HAP-1 (cell line): Measurements from ENCODE around the gene MCAM.

Experiments used
- DNase-seq, 2 experiments: peaks; one replicate each; pipeline ENCODE4 v3.0.0-alpha.2; 2016 to 2020; ENCODE audit warnings: low spot score in 2 of 2
- H3K27me3 ChIP-seq: fragments of 250-450 bp; sonication (Bioruptor Pico); 2 replicates; pipeline ENCODE4 v1.5.1; 2020; ENCODE audit warnings: low read depth, mild to moderate bottlenecking, moderate library complexity
- H3K36me3 ChIP-seq: fragments of 250-450 bp; sonication (Bioruptor Pico); replicated peaks from 2 replicates; pipeline ENCODE4 v1.5.1; 2020; ENCODE audit warnings: mild to moderate bottlenecking
- H3K4me1 ChIP-seq: fragments of 250-450 bp; sonication (Bioruptor Pico); 2 replicates; pipeline ENCODE4 v1.5.1; 2020; ENCODE audit warnings: mild to moderate bottlenecking
- H3K4me3 ChIP-seq: fragments of 250-450 bp; sonication (Bioruptor Pico); 2 replicates; pipeline ENCODE4 v1.5.1; 2020; ENCODE audit warnings: mild to moderate bottlenecking, moderate library complexity
- H3K9me3 ChIP-seq: fragments of 250-450 bp; sonication (Bioruptor Pico); 2 replicates; pipeline ENCODE4 v1.5.1; 2020; ENCODE audit warnings: mild to moderate bottlenecking, moderate library complexity
- in situ Hi-C: fragments of 300-500 bp; cut with MboI; formaldehyde crosslinking; loops from 3 replicates; pipeline ENCODE4 v1.14.3; 2020; ENCODE audit warnings: low sequenced_read_pairs, inconsistent platforms, mixed read lengths

The MCAM gene

GRCh38 chr11:119329320-119329719 lies 12.4 kb upstream of the MCAM start:
- H3K36me3 ChIP-seq, result no peaks in the 10 kb centered on the region
- H3K9me3 ChIP-seq, result no peaks in the 10 kb centered on the region
- H3K27me3 ChIP-seq, result no peaks in the 10 kb centered on the region
- DNase-seq, result no peak
- in situ Hi-C loops, result loop anchor here (10.0 kb wide), 1 partner anchor 55 kb away; the partner anchor contains the start of gene USP2
- peaks cover 23% of the 10 kb centered on the region for H3K4me1 ChIP-seq
- no peak overlapping the region for H3K4me3 ChIP-seq

DNA sequence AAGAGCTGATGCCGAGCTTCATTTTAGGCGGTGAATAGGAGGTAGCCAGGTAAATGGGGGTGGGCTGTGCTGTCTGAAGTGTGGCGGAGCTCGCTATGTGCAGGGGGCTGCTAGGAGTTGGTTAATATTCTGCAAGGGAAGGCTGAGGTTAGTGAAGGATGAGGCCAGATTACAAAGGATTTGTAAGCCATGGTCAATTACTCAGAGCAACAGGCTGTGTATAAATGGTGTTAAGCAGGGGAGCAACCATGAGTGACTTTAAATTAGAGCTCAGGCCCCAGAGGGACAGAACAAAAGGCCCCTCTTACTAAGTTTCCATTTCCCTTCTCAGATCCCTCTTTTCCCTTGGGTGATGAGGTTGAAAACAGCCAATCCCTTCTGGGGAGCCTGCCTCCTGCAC lies 7.3 kb upstream of the MCAM start:
- H3K9me3 ChIP-seq, result no peaks in the 10 kb centered on the region
- peaks cover 24% of the 10 kb centered on the region for H3K4me1 ChIP-seq
- in situ Hi-C loops, result loop anchor here (10.0 kb wide), 1 partner anchor 61 kb away; the partner anchor contains the start of gene USP2
- no peak for DNase-seq
- H3K36me3 ChIP-seq, result no peaks in the 10 kb centered on the region
- H3K4me3 ChIP-seq, result no peak overlapping the region
- no peaks in the 10 kb centered on the region for H3K27me3 ChIP-seq

- in situ Hi-C loops, result loop anchor here (10.0 kb wide), 1 partner anchor 61 kb away; the partner anchor contains the start of gene USP2
- Histone ChIP-seq H3K4me3 (no peak overlapping the region), H3K9me3 (no peaks in the 10 kb centered on the region), H3K27me3 (no peaks in the 10 kb centered on the region), H3K4me1 (peaks cover 30% of the 10 kb centered on the region), H3K36me3 (no peaks in the 10 kb centered on the region)
- DNase-seq, result peak; percentile 56 to 93
These were observed 6.7 kb upstream of the MCAM start for GRCh38 chr11:119323532-119324033.

DNA sequence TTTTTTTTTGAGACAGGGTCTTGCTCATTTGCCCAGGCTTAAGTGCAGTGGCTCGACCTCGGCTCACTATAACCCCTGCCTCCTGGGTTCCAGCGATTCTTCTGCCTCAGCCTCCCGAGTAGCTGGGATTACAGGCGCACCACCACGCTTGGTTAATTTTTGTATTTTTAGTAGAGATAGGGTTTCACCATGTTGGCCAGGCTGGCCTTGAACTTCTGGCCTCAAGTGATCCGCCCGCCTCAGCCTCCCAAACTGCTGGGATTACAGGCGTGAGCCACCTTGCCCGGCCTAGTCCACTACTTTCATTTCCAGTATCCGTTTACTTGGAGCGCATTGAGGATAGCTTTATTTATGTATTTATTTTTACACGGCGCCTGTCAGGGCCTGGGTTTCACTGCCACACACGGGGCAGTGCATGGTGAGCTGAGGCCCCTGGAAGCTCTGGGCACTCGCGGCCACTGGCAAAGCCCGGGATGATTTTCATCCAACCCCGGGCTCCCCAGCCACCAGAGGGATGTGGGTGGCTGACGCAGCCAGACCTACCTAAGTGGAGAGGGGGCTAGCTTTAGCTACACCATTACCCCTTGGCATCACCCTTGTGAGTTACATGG lies 6.1 kb upstream of the MCAM start:
- Histone ChIP-seq H3K36me3 (no peaks in the 10 kb centered on the region), H3K4me1 (peaks cover 32% of the 10 kb centered on the region), H3K27me3 (no peaks in the 10 kb centered on the region), H3K9me3 (no peaks in the 10 kb centered on the region), H3K4me3 (no peak overlapping the region)
- no peak for DNase-seq
- in situ Hi-C loops, result loop anchor here (10.0 kb wide), 1 partner anchor 62 kb away; the partner anchor contains the start of gene USP2

GRCh38 chr11:119322360-119322739 lies 5.4 kb upstream of the MCAM start:
- DNase-seq, result no peak
- no peak overlapping the region for H3K4me3 ChIP-seq
- H3K36me3 ChIP-seq, result no peaks in the 10 kb centered on the region
- H3K9me3 ChIP-seq, result no peaks in the 10 kb centered on the region
- no peaks in the 10 kb centered on the region for H3K27me3 ChIP-seq
- peaks cover 34% of the 10 kb centered on the region for H3K4me1 ChIP-seq
- in situ Hi-C loops, result loop anchor here (10.0 kb wide), 1 partner anchor 62 kb away; the partner anchor contains the start of gene USP2

DNA sequence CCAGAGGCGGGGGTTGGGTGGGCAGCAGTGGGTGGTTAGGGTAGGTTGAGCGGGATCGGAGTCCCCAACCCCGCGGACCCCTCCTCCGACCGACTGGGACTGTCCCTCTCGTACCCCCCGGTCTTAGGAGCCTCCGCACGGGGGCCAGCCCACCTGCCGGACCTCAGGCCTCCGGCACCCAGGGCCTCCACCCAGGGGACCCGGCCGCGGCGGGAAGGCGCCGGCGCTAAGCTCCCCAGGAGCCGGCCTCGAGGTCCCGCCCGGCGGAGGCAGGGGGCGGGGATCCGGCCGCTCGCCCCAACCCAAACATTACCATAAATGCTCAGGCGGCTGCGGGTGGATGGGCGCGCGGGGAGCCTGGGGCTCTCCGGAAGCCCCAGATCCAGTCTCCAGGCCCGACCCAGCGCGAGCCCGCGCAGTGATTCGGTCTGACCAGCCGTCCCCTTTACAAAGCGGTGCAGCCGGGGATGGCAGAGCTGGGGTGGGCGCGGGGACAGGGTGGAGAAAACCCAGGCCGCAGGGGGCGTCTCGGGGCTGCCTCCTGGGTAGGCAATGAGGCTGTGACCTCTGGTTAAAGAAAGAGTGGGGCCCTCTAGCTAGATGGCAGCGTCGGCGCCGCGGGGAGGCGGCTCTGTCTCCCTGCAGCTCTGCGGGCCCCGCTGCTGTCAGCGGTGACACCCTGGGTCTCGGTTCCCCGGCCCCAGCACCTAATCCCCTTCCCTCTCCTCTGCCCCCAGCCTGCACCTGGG lies 4.0 kb upstream of the MCAM start:
- peak; percentile 54 to 80 for DNase-seq
- peaks cover 37% of the 10 kb centered on the region for H3K4me1 ChIP-seq

DNA sequence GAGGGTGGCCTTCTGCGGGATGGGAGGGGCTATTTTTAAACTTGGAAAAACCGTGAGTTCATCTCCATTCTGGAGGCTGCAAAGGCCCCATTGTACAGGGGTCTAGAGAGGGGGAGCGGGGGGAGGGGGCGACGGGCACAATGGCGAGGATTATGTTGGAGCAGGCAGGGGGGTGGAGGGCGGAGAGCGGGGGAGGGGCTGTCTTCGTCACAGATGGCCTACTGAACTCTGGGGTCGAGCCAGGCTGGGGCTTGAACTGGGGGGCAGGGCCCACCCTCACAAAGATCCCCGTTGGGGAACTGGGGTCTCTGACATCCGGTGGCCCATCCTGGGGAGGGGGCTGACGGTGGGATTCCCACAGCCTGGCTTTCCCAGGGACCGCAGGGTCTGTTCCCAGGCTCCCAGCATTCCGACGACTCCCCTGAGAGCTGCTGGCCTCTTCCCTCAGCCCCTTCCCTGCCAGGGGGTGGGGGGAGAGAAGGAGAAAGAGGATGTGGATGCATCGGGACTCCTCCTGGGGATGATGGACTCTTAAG lies 3.4 kb upstream of the MCAM start:
- Histone ChIP-seq H3K36me3 (no peaks in the 10 kb centered on the region; the same call in 1 of the 2 replicates), H3K4me1 (peaks cover 41% of the 10 kb centered on the region), H3K4me3 (peak overlapping the region; percentile 29), H3K9me3 (no peaks in the 10 kb centered on the region), H3K27me3 (no peaks in the 10 kb centered on the region)
- DNase-seq, result peak; percentile 23 to 77
- in situ Hi-C loops, result loop anchor here (10.0 kb wide), 1 partner anchor 64 kb away; the partner anchor contains the start of gene USP2

More for the DNA sequence above, 4.0 kb upstream of the MCAM start:
- in situ Hi-C loops, result loop anchor here (10.0 kb wide), 1 partner anchor 64 kb away; the partner anchor contains the start of gene USP2
- H3K9me3 ChIP-seq, result no peaks in the 10 kb centered on the region
- H3K36me3 ChIP-seq, result no peaks in the 10 kb centered on the region; the same call in 1 of the 2 replicates
- no peaks in the 10 kb centered on the region for H3K27me3 ChIP-seq
- peak overlapping the region; percentile 29 for H3K4me3 ChIP-seq

DNA sequence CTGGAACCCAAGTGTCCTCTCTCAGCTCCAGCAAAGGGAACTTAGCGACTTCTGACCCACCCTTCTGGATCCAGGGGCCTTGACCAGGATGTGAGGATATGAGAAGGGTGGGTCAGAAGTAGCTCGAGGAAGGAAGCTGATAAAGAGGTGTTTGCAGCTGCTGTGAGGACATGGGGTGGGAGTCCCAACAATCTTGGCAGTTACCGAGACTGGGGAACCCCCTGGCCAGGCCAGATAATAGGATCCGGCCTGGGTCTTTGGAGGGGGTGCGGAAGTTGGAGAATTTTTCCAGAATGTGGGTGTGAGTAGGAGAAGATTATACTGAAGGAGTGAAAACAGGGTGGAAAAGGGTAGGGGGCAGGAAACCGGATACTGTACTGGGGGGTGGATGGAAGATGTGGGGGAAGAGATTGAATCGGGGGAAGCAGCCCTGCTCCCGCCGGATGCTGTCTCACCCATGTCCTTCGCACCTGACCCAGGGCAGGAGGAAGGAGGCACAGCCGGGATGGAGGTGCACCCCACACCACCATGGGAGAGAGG lies 2.8 kb upstream of the MCAM start:
- H3K27me3 ChIP-seq, result no peaks in the 10 kb centered on the region

DNA sequence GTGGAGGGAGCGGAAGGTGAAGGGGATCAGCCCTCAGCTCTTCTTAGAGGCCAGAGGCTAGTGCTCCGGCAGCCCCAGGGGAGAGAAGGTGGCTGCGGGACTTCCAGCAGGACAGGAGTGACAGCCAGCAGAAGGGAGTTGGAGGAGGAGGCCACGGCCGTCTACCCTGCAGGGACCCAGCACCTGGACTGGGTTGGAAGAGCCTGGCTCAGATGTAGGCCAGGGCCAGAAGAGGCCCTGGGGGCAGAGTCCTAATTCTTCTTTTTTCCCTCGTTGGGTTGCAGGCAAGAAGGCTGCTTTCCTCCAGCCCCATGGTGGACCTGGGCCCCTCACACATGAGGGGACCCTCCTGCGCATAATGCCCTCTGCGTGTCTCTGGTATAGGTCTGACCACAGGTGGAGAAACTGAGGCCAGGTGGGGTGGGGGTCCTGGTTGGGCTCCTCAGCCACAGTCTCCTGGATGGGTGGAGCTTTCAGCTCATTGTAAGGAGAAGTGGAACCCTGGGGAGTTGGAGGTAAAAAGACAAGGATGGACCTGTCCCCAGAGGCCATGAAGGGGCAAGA lies 2.3 kb upstream of the MCAM start:
- H3K4me1 ChIP-seq, result peaks cover 41% of the 10 kb centered on the region
- no peak overlapping the region for H3K4me3 ChIP-seq
- DNase-seq, result no peak
- no peaks in the 10 kb centered on the region for H3K27me3 ChIP-seq
- in situ Hi-C loops, result no loop called here
- H3K36me3 ChIP-seq, result peaks cover 5% of the 10 kb centered on the region
- no peaks in the 10 kb centered on the region for H3K9me3 ChIP-seq

More for the DNA sequence above, 2.8 kb upstream of the MCAM start:
- no peaks in the 10 kb centered on the region for H3K9me3 ChIP-seq
- H3K4me1 ChIP-seq, result peaks cover 41% of the 10 kb centered on the region
- H3K4me3 ChIP-seq, result no peak overlapping the region
- H3K36me3 ChIP-seq, result no peaks in the 10 kb centered on the region; the same call in none of the 2 replicates
- no peak for DNase-seq
- in situ Hi-C loops, result loop anchor here (10.0 kb wide), 1 partner anchor 65 kb away; the partner anchor contains the start of gene USP2

GRCh38 chr11:119318240-119319135 lies 1.6 kb upstream of the MCAM start:
- in situ Hi-C loops, result no loop called here
- DNase-seq, result peak in 1 of 2 experiments; percentile 14
- no peaks in the 10 kb centered on the region for H3K27me3 ChIP-seq
- H3K36me3 ChIP-seq, result peaks cover 13% of the 10 kb centered on the region
- H3K4me3 ChIP-seq, result no peak overlapping the region
- H3K9me3 ChIP-seq, result no peaks in the 10 kb centered on the region
- peaks cover 41% of the 10 kb centered on the region for H3K4me1 ChIP-seq

- no peaks in the 10 kb centered on the region for H3K27me3 ChIP-seq
- DNase-seq, result no peak
- H3K4me3 ChIP-seq, result peak overlapping the region; percentile 69
- peaks cover 20% of the 10 kb centered on the region for H3K36me3 ChIP-seq
- in situ Hi-C loops, result no loop called here
- H3K4me1 ChIP-seq, result peaks cover 41% of the 10 kb centered on the region
- no peaks in the 10 kb centered on the region for H3K9me3 ChIP-seq
These were observed 786 bp upstream of the MCAM start for GRCh38 chr11:119317592-119318239.
